GM19372 (cell line): ENCODE results near the gene DLAT.
"Not testable (repeated sequence)": the region's sequence is repeated elsewhere in the genome, so short reads cannot be mapped to it uniquely, and the experiment has no call there.

Source experiments
- ATAC-seq: cut with Tn5 transposase; IDR thresholded peaks from one replicate; pipeline ENCODE4 v1.9.1; 2021; ENCODE audit warnings: mild to moderate bottlenecking, low read depth, moderate library complexity; ENCODE audit not compliant: unreplicated experiment

DLAT gene

DNA sequence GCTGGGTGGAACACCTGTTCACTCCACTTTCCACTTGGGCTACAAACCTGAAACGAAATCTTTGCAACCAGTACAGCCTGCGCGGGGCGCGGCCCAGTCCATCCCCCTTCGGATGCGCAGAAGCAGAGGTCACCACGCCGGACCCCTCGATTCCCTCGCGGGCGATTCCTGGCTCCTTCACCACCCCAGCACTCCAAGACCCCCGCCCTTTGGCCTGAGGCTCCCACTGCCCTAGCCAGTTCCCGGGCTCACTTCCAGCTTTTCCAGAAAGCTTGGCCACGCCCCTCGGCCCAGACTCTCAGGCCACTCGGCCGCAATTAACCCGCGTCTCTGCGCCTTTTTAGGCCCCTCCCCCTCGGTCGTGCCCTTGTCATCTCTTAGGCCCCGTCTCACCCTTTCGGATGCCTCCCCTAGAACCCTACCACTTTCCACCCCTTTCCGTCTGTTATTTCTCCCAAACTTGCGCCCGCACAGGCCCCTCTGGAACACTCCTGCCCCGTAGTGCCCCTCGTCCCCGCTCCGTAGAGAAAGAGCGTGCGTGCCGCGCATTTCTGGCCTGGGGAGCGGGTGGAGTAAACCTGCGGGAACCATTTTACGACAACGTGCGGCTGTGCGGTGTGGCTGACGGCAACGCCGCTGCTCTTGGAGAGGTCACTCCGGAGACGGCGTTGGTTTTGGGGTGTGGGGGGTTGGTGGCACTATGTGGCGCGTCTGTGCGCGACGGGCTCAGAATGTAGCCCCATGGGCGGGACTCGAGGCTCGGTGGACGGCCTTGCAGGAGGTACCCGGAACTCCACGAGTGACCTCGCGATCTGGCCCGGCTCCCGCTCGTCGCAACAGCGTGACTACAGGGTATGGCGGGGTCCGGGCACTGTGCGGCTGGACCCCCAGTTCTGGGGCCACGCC, at the start of gene DLAT:
DLAT (plus strand) TSS at position 636 of the 906 bp plus-strand sequence; CDS start at position 701, 65 bp downstream.
- peak; percentile 76 for ATAC-seq

GRCh38 chr11:111976119-111976766, 49.0 kb upstream of the DLAT start:
- no peak for ATAC-seq

GRCh38 chr11:111976767-111977145, 48.5 kb upstream of the DLAT start:
- no peak for ATAC-seq

DNA sequence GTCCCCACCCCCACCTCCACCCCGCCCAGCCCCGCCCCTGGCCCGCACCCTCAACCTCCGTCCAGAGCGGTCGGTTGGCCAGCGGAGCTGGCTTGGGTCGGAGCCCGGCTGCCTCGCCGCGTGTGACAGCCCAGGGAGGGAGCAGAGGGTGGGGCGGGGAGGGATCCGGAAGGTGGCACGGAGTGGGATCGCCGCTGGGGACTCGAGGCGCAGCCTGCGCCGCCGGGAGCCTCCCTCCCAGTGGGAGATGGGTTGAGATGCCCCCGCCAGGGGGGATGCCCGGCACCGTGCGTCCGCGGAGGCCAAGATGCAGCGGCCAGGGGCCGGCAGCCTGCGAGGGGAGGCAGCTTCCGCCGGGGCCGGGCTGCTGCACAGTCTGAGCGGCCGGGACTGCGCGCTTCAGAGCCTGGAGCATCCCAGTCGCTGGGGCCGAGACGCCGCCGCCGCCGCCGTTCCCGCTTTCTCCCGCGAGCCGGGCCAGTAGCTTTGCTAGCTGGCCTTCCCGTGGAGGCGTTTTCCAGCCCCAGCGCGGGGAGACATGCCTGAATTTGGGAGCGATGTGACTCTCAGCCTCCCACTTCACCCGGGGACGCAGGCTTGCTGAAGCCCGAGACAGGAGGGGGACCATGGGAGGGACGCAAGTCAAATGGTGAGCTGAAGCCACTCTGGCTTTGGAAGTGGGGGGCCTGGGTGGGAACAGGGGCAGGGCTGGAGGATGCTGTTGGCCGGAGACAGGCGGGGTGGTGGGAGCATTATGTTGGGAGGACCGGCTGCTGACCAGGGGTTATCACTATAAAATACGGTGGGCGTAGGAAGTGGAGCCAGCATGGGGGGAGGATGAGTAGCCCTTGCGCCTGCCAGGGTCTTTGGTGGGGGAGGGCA, 47.8 kb upstream of the DLAT start:
- ATAC-seq, result no peak

DNA sequence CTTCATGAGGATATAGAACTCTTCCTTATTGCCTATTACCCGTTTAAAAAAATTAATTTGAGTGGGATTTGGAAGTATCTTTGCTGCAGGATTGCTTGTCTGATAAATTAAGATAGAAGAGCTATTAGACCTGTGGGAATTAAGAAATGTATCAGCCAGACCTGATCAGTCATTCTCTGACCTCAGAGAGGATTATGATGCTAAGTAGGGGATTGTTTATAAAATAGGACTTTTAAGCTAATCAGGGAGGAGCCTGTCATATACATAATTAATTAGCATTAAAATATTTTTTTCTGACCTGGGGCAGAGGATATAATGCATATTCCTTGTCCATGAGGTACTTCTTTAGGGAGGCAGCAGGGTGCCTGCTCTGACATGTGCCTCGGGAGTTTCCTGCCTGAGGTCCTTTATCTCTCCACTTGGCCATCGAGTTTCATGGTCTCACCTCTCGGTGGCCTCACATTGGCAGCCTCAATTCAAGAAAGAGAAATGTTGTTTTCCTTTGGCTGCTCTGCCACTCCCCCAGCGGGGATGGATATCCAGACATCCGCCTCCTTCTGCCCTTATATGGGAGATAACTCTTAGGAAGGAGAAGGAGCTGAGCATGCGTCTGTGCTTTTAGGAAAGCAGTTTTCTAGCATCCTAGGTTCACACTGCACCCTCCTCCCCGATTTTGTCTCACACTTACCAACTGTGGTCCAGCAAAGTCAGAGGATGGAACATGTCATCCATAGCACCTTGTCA, 47.0 kb upstream of the DLAT start:
- no peak for ATAC-seq

DNA sequence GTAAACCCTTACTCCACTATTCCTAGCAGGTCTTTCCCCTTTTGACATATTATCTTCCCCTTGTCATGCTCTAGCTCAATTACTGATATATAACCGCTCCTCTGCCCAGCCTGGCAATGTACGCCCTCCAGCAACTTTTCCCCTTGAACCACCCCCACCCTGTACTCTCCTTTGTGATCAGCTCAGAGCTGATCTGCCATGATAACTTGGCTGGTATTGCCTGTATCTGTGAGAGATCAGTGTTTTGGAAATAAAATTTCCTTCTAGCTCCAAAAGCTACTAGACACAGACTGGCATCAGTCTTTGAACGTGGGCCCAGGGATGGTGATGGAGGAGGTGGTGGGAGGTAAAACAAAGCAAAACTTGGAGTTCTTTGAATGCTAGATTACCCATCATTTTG, 45.1 kb upstream of the DLAT start:
- ATAC-seq, result no peak

DNA sequence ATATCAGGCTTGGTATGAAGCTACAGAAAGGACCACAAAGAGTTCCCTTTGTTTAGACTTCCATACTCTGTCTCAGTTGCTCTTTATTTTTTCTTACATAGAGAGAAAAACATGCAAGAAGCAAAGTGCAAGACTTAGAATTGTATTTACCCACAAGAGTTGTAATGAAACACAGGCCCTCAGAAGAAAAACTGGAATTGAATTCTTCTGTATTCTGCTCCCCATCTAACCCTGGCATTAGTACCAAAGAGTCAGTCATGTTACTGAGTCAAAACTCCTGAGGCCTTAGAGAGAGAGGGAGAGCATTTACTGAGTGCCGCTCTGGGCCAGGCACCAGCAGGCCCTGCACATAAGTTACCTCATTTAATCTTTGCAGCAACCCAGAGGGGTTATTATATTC, 43.9 kb upstream of the DLAT start:
- ATAC-seq, result no peak

- no peak for ATAC-seq
Observed at GRCh38 chr11:111982019-111982464, 43.2 kb upstream of the DLAT start.

DNA sequence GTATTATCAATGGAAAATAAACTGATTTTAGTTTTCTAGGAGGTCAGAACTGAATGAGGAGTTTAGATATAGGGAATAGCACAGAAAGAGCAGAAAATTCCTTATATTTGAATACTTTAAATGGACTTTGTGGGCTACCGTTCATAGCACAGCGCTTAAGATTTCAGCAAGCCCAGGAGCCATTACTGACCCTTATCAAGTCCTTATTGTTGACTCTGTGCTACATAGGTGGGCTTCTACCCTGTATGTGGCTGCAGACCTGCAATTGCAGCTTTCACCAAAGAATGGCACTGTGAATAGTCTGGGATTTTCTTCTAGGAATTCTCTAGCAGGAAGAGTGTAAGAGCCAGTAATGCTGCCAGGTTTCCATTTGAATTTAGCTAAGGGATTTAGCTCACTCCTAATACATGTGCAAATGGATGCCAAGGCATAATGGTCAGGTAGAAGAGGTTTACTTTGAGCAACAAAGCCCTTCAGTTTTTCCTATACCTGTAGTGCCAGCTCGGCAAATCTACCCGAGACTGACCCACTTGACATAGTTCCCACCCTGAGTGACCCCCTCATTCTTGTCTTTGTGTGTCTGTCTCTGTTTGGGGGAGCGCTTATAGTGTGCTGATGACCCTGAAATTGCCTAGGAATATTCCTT, 42.5 kb upstream of the DLAT start:
- ATAC-seq, result no peak

DNA sequence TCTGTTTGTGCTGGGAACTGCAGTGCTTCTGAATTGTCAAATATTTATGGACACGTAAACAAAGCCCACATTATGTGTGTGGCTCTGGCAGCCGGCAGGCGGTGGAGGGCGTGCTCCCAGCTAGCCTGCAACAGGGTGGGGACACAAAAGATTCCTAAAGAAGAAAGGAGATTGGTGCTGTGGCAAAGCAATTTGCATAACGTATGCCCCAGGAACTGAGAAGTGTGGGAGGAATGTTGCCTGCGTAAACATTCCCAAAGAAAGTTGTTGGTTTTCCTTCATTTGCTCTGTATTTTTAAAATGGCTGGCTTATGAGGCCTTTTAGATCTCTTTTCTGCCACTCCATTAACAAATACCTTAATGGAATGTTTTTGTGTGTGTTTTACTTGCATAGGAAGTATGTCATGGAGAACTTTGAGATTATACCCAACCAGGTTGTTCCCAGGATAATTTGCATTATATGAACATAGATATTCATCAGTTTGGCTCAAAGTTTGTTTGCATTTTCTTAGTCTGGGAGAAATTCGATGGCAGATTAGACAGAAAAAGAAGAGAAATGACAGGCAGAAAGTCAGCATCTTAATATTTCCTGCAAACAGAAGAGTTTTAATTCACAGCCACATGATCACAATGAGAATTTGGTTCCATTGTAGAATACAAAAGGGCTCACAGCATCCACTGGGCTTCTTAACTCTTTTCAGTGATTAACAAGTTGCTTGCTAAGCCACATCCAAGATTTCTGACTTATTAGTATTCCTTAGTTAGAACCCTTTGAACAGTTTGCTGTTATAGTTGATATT, 41.8 kb upstream of the DLAT start:
- ATAC-seq, result no peak

- no peak for ATAC-seq
Observed at GRCh38 chr11:111986589-111986988, 38.6 kb upstream of the DLAT start.

- ATAC-seq, result no peak
Observed at GRCh38 chr11:111990381-111990780, 34.8 kb upstream of the DLAT start.

GRCh38 chr11:111992206-111992855, 32.9 kb upstream of the DLAT start:
- no peak for ATAC-seq

GRCh38 chr11:111996129-111996528, 29.1 kb upstream of the DLAT start:
- no peak for ATAC-seq

DNA sequence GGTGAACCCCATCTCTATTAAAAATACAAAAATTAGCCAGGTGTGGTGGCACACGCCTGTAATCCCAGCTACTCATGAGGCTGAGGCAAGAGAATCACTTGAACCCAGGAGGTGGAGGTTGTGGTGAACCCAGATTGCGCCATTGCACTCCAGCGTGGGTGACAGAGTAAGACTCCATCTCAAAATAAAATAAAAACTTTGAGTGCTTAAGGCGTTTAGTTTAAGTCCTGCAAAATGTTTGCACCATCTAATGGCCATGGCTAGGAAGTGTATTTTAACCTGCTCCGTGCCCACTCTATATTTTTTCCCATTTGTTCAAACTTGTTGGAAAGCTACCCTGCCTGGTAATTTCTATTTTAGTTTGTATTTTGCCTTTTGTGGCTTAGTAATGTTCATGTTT, 28.5 kb upstream of the DLAT start:
- not testable (repeated sequence) for ATAC-seq

GRCh38 chr11:111999111-111999510, 26.1 kb upstream of the DLAT start:
- ATAC-seq, result no peak

DNA sequence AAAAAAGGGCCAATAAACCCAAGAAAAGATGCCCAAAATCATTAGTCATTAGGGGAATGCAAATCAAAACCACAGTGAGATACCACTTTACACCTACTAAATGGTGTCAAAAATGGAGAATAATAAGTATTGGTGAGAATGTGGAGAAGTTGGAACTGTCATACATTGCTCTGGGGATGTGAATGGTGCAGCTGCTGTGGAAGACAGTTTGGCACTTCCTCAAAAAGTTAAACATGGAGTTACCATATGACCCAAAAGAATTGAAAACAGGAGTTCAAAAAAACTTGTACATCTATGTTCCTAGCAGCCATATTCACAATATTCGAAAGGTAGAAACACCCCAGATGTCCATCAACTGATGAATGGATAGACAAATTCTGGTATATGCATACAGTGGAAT, 24.5 kb upstream of the DLAT start:
- no peak for ATAC-seq

GRCh38 chr11:112002491-112003216, 22.6 kb upstream of the DLAT start:
- ATAC-seq, result no peak
